ENCODE measurements around the gene IRAK2.

The IRAK2 gene

DNA sequence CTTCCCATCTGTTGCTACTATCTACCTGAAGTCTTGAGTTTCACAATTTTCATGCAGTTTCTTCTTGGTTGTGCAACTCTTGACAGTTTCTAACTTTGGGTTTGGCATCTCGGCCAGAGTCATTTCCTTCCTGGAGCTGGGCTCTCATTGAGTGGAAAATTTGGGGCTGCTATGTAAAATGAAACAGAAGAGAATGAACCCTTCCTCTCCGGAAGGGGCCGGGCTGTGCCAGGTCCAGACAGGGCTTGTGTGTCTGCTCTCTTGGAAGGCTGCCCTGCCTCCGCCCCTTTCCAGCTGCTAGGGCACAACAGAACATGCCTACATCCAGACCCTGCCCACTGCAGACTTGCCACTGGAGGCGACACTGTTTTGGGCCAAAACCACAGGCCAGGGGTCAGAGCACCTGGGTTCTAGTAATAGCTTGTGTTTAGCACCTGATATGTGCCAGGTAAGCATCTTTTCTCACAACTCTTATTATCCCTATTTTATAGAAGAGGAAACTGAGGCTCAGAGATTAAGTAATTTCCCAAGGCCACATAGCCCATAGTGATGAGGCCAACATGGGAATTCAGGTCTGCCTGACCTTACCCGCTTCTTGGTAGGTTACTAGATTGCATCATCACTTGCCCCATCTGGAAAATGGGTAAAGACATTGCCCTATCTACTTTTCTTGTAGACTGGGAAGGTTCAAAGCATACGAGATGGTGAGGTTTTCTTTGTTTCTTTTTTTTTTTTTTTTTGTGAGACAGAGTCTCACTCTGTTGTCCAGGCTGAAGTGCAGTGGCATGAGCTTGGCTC, 25.0 kb downstream of the IRAK2 start:
- DNase-seq = peak in 2 of 5 experiments; percentile 57 to 72

DNA sequence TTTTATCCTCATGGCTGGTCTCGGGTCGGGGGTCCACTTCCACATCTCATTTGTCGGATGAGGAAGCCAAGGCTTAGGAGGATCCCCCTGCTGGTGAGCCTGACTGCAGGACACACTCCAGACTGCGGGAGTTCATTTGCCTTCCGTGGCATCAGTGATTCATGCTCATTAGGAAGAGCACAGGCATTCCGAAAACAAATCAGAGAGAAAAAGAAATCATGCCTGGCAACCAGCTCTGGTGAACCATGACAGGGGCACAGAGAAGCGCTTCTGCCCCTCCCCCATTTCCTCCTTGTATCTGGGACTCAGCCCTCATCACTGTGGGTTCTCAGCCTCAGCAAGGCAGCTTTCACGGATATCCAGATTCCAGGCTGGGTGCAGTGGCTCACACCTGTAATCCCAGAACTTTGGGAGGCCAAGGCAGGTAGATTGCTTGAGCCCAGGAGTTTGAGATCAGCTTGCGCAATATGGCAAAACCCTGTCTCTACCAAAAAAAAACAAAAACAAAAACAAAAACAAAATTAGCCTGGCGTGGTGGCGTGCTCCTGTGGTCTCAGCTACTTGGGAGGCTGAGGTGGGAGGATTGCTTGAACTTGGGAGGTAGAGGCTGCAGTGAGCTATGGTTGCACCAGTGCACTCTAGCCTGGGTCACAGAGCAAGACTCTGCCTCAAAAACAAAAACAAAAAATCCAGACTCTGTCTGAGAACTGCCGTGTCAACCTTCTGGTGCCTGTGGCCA, 28.4 kb downstream of the IRAK2 start:
- DNase-seq = peak in 3 of 5 experiments; percentile 27 to 78 (median 28)

DNA sequence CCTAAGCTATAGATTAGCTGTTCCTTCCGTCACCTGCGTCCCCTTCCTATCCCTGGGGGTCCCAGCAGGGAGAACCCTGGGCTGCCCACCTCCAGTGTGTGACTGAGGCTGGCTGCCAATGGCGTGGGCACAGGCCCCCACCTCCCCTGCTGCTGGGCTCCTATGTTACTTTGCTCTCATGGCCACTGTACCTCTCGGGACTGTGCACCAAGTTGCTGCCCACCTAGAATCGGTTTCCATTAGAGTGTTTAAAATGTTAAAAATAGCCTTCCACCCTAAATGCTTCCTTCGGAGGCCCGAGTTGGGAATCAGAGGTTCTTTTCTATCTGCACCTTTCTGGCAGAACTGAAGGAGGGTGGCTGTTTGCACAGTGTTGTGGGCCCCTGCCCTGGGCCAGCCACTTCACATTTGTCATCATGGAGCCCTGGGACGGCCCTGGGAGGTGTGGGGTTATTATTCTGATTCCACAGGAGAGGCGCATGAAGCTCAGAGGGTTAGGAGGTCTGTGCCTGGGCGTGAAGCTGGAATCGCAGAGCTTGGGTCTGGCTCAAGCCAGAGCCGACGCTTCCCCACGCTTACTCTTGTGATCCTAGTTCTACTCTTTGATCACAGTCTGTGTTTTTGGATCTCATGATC, 29.1 kb downstream of the IRAK2 start:
- no peak for DNase-seq

DNA sequence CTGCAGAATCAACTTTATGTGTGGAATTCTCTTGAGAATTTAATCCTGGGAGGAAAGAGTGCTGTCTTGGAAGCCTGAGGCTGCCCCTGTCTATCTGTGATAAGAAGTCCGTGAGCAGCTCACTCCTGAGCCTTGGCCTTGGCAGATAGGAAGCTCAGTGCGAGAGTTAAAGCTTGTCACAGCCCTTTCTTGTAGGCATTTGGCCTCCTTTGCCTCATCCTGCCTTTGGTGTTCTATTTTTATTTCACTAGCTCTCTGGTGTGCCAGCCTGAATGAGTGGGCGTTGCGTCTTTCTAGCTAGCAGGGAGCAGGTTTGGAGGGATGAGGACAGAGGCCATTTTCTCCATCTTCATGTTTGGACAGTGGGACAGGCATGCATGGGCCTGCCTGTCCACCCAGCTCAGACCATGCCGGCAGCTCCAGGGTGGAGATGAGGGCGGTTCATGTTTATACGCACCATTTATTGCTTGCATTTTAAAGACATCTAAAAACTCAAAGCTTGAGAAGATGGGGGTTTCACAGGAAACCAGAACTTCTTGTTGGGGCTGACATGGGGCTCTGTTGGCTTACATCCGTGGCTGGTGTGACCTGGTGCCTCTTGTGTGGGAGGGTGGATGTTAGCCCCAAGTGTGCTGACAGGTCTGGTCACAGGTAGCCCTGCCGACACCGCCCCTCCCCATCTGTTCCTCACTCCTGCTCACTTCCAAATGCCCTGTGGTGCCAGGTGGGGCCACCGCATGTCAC, 29.8 kb downstream of the IRAK2 start:
- peak in 3 of 5 experiments; percentile 39 to 80 (median 74) for DNase-seq

DNA sequence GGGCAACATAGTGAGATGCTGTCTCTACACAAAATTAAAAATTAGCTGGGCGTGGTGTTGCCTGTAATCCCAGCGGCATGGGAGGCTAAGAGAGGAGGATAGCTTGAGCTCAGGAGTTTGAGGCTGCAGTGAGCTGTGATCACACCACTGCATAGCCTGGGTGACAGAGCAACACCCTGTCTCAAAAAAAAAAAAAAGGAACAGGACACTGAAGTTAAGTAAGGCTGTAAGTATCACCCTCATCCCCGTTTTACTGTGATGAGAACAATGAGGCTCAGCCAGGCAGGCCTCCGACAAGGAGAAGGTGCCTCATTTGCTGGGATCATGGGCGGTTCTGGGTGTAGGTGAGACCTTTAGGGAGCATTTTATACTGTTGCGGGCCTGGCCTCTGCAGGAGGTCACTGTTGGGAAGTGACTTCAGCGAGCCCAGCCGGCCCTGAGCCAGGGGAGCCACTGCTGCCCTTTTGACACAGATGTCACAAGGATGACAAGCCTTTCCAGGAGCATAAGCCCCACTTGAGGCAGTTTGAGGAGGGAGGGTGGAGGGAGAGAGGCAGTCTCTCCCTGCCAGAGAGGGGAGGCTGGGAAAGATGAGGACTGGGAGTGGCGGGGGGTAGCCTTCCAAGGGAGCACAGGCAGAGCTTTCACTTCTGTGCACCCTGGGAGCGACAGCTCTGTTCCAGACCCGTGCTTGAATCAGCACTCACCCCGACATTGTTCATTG, 30.8 kb downstream of the IRAK2 start:
- peak in 1 of 5 experiments; percentile 14 for DNase-seq

DNA sequence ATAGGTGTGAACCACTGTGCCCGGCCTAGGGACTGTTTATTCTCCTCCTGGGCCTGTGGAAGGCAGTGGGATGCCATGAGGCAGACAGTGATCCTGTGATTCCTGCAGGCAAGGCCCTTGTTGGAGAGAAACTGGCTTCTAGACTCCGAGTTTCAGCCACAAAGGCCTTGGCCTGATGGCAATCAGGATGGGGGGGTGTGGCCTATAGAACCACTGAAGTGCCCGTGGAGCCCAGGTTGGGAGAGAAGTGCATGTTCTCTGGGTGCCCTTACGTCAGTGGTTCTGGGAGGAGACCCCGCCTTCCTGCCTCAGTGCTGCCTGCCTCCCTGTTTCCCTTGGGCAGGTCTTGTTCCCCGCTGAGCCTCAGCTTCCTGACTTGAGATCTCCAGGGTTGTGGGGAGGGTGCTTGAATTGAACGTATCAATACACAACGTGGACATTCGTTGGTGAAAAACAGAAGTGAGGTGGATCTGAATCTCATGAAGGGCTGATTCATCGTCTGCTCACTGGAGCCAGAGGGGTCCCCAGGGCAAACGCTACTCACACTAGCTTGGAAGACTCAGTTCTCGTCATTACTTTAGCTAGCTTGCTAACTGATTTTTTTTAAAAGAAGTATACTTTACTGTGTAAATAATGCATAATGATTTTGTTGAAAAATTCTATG, 31.8 kb downstream of the IRAK2 start:
- DNase-seq = peak in 1 of 5 experiments; percentile 61

DNA sequence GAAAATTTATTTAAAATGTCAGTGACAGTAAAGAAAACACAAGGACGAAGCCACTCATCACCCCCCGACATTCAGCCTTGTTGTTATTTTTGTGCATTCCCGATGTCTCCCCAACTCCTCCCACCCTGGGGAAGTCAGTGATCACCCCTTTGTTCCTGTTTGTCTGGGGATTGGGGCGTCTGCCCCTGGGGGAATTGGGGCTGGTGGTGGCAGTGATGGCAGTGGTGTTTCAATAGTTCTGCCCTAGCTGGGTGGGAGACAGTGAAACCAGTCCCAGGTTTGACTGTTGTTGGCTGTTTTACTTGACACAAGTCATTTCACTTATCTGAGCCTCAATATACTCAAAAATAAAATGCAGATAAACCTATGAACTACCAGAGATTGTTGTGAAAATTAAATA, 33.5 kb downstream of the IRAK2 start:
- no peak for DNase-seq

DNA sequence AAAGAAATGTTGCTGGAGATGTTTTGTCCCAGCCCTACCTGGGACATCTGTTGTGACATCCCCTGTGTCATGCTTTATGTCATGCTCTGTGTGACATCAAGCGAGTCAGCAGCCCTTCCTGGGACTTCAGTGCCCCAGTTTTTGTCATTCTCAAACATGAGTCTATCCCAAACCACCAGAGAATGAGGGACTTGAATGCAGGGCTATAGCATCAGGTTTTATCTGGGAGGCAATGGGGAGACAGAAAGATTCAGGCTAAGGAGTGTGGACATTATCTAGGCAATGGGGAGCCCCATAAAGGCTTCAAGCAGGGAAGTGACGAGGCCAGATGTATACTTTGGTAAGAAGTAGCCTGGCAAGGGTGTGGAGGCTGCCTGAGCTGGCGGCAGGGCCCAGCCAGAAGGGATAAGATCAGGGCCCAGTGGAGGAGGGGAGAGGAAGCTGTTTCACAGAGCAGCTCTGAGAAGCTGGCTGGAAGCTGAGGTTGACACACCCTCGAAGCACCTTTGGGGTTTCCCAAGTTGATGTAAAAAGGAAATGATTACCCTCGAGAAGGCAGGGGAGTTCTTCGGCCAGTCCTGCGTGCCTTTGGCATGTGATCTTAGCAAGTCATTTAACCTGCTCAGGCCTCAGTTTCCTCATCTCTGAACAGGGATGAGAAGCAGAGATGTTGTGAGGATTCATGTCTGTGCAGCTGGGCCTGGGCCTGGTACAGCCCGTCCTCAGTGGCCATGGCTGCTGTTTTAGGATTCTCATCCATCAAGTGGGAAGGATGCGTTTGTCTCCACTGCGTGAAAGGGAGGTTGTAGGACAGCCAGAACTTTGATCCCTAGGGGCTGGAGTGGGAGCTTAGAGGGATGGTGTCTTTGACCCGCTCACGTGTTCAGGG, 34.3 kb downstream of the IRAK2 start:
- DNase-seq = peak; percentile 39 to 90 (median 58)

DNA sequence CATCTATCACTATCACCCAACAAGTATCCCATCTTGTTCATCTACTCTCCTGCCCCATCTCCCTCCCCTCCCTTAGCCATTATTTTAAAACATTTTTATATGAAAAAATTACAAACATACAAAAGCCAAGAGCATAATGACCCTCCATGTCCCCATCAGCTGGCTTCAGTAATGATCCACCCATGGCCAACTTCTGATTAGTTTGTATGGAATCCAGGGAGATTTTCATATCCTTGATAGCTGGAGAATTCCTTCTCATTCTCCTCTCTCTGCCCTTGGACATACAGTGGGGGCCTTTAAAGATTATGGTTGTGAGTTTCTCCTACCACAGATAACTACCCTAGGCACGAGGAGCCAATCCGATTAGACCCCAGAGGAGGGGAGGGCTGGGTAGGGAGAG, 40.2 kb downstream of the IRAK2 start:
- DNase-seq = no peak

DNA sequence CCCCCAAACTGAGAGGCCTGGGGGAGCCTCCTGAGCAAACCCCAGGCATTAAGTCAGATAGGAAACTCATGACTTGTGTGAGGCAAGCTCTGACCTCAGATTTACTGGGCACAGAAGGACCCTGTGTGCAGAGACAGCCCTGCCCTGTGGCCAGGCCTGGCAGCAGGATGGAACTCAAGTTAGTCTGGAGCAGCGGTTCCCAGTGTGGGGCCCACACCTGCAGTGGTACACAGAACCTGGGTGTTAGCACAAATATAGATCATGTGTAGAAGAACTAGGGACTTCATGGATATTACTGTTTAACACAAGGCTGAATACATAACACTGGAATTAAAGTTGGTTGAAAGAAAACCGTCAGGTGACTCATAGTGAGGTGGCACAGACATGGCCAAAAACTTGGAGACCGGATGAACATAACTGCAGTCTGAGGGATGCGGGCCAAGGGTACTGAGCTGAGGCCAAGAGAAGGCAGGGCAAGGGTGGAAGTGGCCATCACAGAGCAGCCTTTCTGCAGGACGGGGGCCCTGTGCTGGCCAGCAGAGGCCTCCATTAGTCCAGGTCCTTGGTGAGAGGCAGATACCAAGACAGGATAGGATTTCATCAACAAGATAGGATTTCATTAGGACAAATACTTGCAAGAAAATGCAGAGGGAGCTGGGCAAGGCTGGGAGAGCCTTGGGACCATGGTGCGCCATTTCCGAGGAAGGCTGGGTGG, 40.9 kb downstream of the IRAK2 start:
- DNase-seq = no peak

DNA sequence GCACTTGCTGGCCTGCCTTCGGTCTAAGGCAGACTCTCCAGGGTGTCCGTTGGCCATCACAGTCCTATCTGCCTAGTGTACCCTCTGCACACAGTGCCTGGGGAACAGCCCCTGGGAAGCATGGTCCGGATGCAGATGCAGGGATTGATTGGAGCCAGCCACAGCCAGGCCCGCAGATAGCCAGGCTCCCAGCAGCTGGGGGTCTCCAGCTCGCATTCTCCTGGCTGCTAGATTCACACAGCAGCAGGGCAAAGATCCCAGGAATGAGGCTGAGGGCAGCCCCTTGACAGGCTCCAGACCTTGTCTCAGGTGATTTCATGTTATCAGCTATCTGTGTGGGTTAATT, 41.4 kb downstream of the IRAK2 start:
- no peak for DNase-seq

DNA sequence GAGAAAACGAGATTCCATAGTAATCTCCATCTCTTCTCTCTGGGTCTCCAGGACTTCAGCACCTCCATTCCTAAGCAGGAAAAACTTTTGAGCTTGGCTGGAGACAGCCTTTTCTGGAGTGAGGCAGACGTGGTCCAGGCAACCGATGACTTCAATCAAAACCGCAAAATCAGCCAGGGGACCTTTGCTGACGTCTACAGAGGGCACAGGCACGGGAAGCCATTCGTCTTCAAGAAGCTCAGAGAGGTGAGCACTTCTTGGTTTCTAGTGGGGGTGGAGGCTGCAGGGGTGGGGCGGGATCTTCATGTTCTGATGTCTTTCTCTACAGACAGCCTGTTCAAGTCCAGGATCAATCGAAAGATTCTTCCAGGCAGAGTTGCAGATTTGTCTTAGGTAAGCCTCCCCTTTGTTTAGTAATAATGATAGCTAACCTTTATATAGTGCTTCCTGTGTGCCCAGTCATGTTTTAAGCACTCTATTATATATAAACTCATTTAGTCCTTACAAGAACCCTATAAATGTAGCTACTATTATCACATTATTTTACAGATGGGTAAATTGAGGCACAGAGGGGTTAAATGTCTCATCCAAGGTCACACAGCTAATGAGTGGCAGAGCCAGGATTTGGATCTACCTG, 48.6 kb downstream of the IRAK2 start:
- peak in 1 of 5 experiments; percentile 58 for DNase-seq

DNA sequence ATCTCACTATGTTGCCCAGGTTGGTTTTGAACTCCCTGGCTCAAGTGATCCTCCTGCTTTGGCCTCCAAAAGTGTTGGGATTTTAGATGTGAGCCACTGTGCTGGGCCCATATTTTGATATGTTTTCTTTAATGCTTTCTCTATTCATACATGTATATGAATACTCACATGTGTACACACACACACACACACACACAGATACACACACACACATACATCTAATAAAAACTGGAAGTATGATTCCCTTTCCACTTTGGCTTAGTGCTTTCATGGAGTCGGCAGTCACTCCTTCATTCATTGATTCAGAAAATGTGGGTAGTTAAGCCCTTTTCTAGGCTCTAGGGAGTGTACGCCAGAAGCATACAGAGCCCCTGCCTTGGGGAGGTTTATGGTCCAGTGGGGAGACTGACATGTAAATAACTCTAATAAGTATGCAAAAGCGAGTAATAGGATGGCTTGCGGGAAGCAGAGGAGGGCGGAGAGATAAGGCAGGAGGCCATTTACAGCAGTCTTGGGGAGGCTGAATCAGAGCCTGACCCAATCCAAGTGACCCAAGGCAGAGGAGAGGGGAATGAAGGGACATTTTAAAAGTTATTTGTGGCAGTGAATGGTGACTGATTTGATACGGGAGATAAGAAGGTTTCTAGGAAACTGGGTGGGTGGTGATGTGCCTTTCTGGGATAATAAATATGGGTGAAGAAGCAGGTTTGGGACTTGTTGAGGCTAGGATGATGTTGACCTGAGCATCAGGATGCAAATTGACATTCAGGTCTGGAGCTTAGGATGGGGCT, 51.1 kb downstream of the IRAK2 start:
- DNase-seq = no peak

DNA sequence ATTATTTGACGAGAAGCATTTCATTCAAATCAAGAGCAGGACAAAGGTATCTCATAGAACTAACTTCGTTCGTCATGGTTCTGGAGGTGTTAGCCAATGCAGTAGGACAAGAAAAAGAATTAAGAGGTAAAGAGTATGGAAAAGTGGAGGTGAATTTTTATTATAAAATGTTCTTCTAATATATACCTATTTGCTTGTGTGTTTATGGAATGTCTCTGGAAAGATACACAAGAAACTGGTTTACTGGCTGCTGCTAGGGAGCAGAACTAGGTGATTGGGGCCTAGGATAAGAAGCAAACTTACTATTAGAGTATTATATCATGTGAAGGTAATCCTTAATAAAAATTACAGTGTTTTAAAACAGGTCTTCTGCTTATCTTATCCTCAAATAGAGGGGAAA, 52.6 kb downstream of the IRAK2 start:
- DNase-seq = no peak

DNA sequence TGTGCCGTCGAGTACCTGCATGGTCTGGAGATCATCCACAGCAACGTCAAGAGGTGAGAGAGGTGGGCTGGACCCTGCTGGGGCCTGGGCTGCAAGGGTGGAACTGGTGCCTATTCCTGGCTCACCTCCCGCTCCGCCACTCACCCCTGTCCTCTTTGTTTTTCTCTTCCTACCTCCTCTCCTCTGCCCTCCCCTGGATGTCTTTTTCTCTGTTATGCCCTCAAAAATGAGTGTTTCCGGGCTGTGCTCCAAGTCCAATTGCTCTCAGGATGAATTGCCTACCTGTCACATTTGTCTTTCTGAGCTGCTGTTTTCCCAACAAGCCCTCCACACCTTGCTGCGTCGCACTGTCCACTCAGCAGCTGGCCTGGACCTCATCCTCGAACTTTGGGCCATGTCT, 55.0 kb downstream of the IRAK2 start:
- DNase-seq = no peak

DNA sequence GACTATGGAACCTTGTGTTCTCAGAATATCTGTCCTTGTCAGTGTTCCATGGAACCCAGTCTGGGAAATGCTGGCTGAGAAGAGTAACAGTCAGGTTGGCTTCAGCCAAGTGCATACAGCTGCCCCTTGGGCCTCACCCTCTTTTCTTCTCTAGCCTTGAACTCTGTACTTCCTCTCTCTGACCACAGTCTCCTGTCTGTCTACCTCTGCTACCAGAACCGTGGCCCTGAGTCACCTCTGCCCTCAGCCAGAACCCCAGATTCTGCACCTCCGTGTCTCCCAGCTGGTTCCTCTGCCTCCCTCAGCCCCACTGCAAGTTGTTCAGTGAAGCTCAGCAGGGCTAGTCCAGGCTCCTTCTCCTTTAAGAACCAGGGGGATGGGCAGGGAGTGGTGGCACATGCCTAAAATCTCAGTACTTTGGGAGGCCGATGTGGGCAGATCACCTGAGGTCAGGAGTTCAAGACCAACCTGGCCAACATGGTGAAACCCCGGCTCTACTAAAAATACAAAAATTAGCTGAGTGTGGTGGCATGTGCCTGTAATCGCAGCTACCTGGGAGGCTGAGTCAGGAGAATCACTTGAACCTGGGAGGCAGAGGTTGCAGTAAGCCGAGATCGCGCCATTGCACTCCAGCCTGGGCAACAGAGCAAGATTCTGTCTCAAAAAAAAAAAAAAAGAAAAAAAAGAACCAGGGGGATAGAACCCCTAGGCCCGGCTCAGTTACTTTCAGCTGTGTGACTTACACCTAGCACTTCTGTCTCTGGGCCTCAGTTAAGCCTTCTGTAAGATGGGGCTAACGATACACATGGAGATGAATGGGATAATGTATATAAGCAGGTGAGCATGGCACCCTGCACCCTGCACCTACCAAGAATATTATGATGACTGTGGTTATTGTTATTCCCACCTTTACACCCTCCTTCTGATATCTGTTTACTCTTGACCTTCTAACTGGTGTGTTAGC, 59.2 kb downstream of the IRAK2 start:
- peak in 2 of 5 experiments; percentile 56 to 64 for DNase-seq
